HEK293 (cell line): ENCODE measurements around the gene TTLL12.

Experiments used
- CTCF ChIA-PET: fragments of 350-600 bp; formaldehyde crosslinking; extraction: SDS; loops from one replicate; lab custom pipeline; 2021; ENCODE audit warnings: antibody characterized with exemption; lab: Yijun Ruan, JAX
- POLR2A ChIA-PET: fragments of 300-600 bp; formaldehyde crosslinking; extraction: SDS; loops from one replicate; lab custom pipeline; 2020; ENCODE audit warnings: antibody characterized with exemption, inconsistent platforms; lab: Yijun Ruan, JAX
- H3K27ac ChIP-seq: fragments of 200-500 bp; sonication (Bioruptor generic); 2 replicates; pipeline ENCODE4 v1.5.1; 2014; ENCODE audit warnings: low read depth, low read length, control low read depth, inconsistent platforms; ENCODE audit errors: extremely low read depth
- H3K36me3 ChIP-seq, 2 experiments: fragments of 200-500 bp in 1 of 2; sonication (Bioruptor generic) in 1 of 2; 1 replicate in 1 of 2; 2 replicates in 1 of 2; pipeline ENCODE4 v1.5.1; 2014 to 2017; ENCODE audit warnings: inconsistent platforms in 2 of 2, low read length in 2 of 2; ENCODE audit not compliant: control insufficient read depth in 2 of 2, insufficient read depth in 1 of 2
- H3K4me1 ChIP-seq: fragments of 200-500 bp; sonication (Bioruptor generic); 2 replicates; pipeline ENCODE4 v1.5.1; 2014; ENCODE audit warnings: mild to moderate bottlenecking, low read length, inconsistent platforms; ENCODE audit not compliant: control insufficient read depth, insufficient read depth
- H3K4me3 ChIP-seq: 2 replicates; pipeline ENCODE4 v1.5.1; 2011; ENCODE audit warnings: low read depth, mild to moderate bottlenecking, control low read depth, low read length, moderate library complexity
- H3K9me3 ChIP-seq: fragments of 200-500 bp; sonication (Bioruptor generic); 2 replicates; pipeline ENCODE4 v1.5.1; 2014; ENCODE audit warnings: low read depth, low read length, inconsistent platforms; ENCODE audit not compliant: control insufficient read depth, insufficient read depth
- ATF2 ChIP-seq: fragments of 450-650 bp; formaldehyde crosslinking; IDR thresholded peaks from 2 replicates; pipeline ENCODE4 v1.5.1; 2016; ENCODE audit warnings: missing biosample characterization, missing genetic modification characterization, low read depth
- GFI1B ChIP-seq: fragments of 450-650 bp; formaldehyde crosslinking; IDR thresholded peaks from 2 replicates; pipeline ENCODE4 v1.5.1; 2016; ENCODE audit warnings: missing biosample characterization, missing genetic modification characterization
- GLIS1 ChIP-seq: fragments of 450-650 bp; formaldehyde crosslinking; IDR thresholded peaks from 2 replicates; pipeline ENCODE4 v1.5.1; 2016; ENCODE audit warnings: missing biosample characterization, missing genetic modification characterization
- REST ChIP-seq: fragments of 450-650 bp; formaldehyde crosslinking; IDR thresholded peaks from 2 replicates; pipeline ENCODE4 v1.5.1; 2016; ENCODE audit warnings: missing biosample characterization, missing genetic modification characterization
- SP7 ChIP-seq: fragments of 450-650 bp; formaldehyde crosslinking; IDR thresholded peaks from 2 replicates; pipeline ENCODE4 v1.5.1; 2016; ENCODE audit warnings: missing biosample characterization, missing genetic modification characterization
- TCF7L2 ChIP-seq: IDR thresholded peaks from 2 replicates; pipeline ENCODE4 v1.6.1; 2011; ENCODE audit warnings: low read depth, mild to moderate bottlenecking, inconsistent platforms, low read length, moderate library complexity, borderline replicate concordance
- ZBTB26 ChIP-seq: fragments of 450-650 bp; formaldehyde crosslinking; optimal IDR thresholded peaks from 2 replicates; pipeline ENCODE3; 2016; ENCODE audit warnings: missing biosample characterization, mild to moderate bottlenecking, missing genetic modification characterization
- ZIC2 ChIP-seq: fragments of 450-650 bp; formaldehyde crosslinking; IDR thresholded peaks from 2 replicates; pipeline ENCODE4 v1.5.1; 2016; ENCODE audit warnings: missing biosample characterization, missing genetic modification characterization
- ZNF138 ChIP-seq: fragments of 450-650 bp; formaldehyde crosslinking; IDR thresholded peaks from 2 replicates; pipeline ENCODE4 v1.5.1; 2016; ENCODE audit warnings: missing biosample characterization, missing genetic modification characterization, borderline replicate concordance
- ZNF2 ChIP-seq: fragments of 450-650 bp; formaldehyde crosslinking; IDR thresholded peaks from 2 replicates; pipeline ENCODE4 v1.5.1; 2016; ENCODE audit warnings: missing biosample characterization, missing genetic modification characterization
- ZNF223 ChIP-seq: fragments of 450-650 bp; formaldehyde crosslinking; IDR thresholded peaks from 2 replicates; pipeline ENCODE4 v1.5.1; 2016; ENCODE audit warnings: missing biosample characterization, missing genetic modification characterization
- ZNF26 ChIP-seq: fragments of 450-650 bp; formaldehyde crosslinking; IDR thresholded peaks from 2 replicates; pipeline ENCODE4 v1.5.1; 2016; ENCODE audit warnings: missing biosample characterization, missing genetic modification characterization
- ZNF433 ChIP-seq: fragments of 450-650 bp; formaldehyde crosslinking; IDR thresholded peaks from 2 replicates; pipeline ENCODE4 v1.5.1; 2016; ENCODE audit warnings: missing biosample characterization, missing genetic modification characterization, low read depth
- ZNF544 ChIP-seq: fragments of 450-650 bp; formaldehyde crosslinking; IDR thresholded peaks from 2 replicates; pipeline ENCODE4 v1.5.0; 2017; ENCODE audit warnings: missing biosample characterization, missing genetic modification characterization
- ZNF558 ChIP-seq: fragments of 450-650 bp; formaldehyde crosslinking; IDR thresholded peaks from 2 replicates; pipeline ENCODE4 v1.5.1; 2016; ENCODE audit warnings: missing biosample characterization, missing genetic modification characterization
- ZNF621 ChIP-seq: fragments of 450-650 bp; formaldehyde crosslinking; IDR thresholded peaks from 2 replicates; pipeline ENCODE4 v1.5.1; 2017; ENCODE audit warnings: missing biosample characterization, missing genetic modification characterization
- ZNF626 ChIP-seq: fragments of 450-650 bp; sonication (Bioruptor Pico); formaldehyde crosslinking; IDR thresholded peaks from 2 replicates; pipeline ENCODE4 v1.5.1; 2018; ENCODE audit warnings: missing biosample characterization, missing genetic modification characterization, inconsistent platforms
- ZNF639 ChIP-seq: fragments of 450-650 bp; formaldehyde crosslinking; IDR thresholded peaks from 2 replicates; pipeline ENCODE4 v1.5.1; 2016; ENCODE audit warnings: missing biosample characterization, missing genetic modification characterization
- ZNF664 ChIP-seq: fragments of 450-650 bp; formaldehyde crosslinking; IDR thresholded peaks from 2 replicates; pipeline ENCODE4 v1.5.1; 2016; ENCODE audit warnings: missing biosample characterization, missing genetic modification characterization
- ZNF670 ChIP-seq: fragments of 450-650 bp; formaldehyde crosslinking; IDR thresholded peaks from 2 replicates; pipeline ENCODE4 v1.5.1; 2016; ENCODE audit warnings: missing biosample characterization, missing genetic modification characterization, low read depth
- ZNF692 ChIP-seq: fragments of 450-650 bp; formaldehyde crosslinking; IDR thresholded peaks from 2 replicates; pipeline ENCODE4 v1.5.1; 2016; ENCODE audit warnings: missing biosample characterization, missing genetic modification characterization
- ZSCAN23 ChIP-seq: fragments of 450-650 bp; formaldehyde crosslinking; IDR thresholded peaks from 2 replicates; pipeline ENCODE4 v1.5.1; 2016; ENCODE audit warnings: missing biosample characterization, missing genetic modification characterization

Gene TTLL12

GRCh38 chr22:43185860-43186261, 1.1 kb downstream of the TTLL12 start (continued):
- TF ChIP-seq ZNF639 (tag by site-specific recombination) (no peak), ZBTB26 (no peak), ZNF558 (tag by site-specific recombination) (no peak)

- peaks cover 1 to 65% of the 10 kb centered on the region in 2 experiments; a peak in 1 of 3 replicates for H3K36me3 ChIP-seq
- no peak overlapping the region for H3K27ac ChIP-seq
- H3K9me3 ChIP-seq, result no peaks in the 10 kb centered on the region
- TF ChIP-seq ZNF138 (tag by site-specific recombination) (no peak), ZNF664 (no peak), ZNF223 (tag by site-specific recombination) (no peak), GFI1B (tag by site-specific recombination) (no peak), ZNF26 (tag by site-specific recombination) (no peak), ZSCAN23 (no peak), ZNF692 (tag by site-specific recombination) (no peak), GLIS1 (no peak), ZNF433 (tag by site-specific recombination) (no peak), ZNF544 (tag by site-specific recombination) (no peak), TCF7L2 (no peak), ZNF626 (tag by site-specific recombination) (no peak), ZNF670 (tag by site-specific recombination) (no peak), SP7 (tag by site-specific recombination) (no peak), ZNF2 (tag by site-specific recombination) (no peak), REST (tag by site-specific recombination) (no peak), ATF2 (tag by site-specific recombination) (no peak), ZNF621 (tag by site-specific recombination) (no peak), ZIC2 (tag by site-specific recombination) (no peak)
- H3K4me1 ChIP-seq, result no peaks in the 10 kb centered on the region
- H3K4me3 ChIP-seq, result no peak overlapping the region
- POLR2A ChIA-PET, result interaction anchor here (1.5 to 2.5 kb wide), 2 partner anchors 14 to 19 kb away, joined by 4 to 8 read pairs; no protein-coding TSS in a partner anchor
- CTCF ChIA-PET, result no interaction called here
These were observed 3.2 kb downstream of the TTLL12 start for GRCh38 chr22:43183496-43184277.
